Measurements from ENCODE around the gene MICOS13. TPM values are rescaled to one million over a fixed set of nuclear protein-coding genes. Genes with fewer than 3 reads are reported as not detected.

The MICOS13 gene
- total and polyA plus RNA-seq, 2 experiments from 2014 or later, result 15.5 to 54.6 TPM

GRCh38 chr19:5672708-5673459 is 7.4 kb downstream of the MICOS13 start (continued):
- no peak for TF ChIP-seq ZNF462 (CRISPR knock-in tag; IDR thresholded peaks at IDR 0.05)
- TF ChIP-seq EZH2 (IDR thresholded peaks at IDR 0.05; ENCODE audit: low read depth, unreplicated experiment), result no peak
- no peak for TF ChIP-seq STAT1 (IDR thresholded peaks at IDR 0.05; ENCODE audit: unreplicated experiment)

GRCh38 chr19:5671600-5671999 is 8.7 kb downstream of the MICOS13 start:
- Histone ChIP-seq H3K4me1 (ENCODE audit: insufficient read depth) (0 out of 2 replicates have a peak, but pooled peaks cover 3% of the 10 kb centered on the region), H3K4me3 (no peak overlapping the region), H3K79me2 (replicated peaks; ENCODE audit: insufficient read depth) (no peaks in the 10 kb centered on the region), H3K4me2 (no peak overlapping the region), H3K36me3 (ENCODE audit: insufficient read depth) (peaks cover 10% of the 10 kb centered on the region; the same call in 1 of the 2 replicates), H3F3A (replicated peaks; ENCODE audit: low read depth) (0 out of 2 replicates have a peak, but pooled peaks cover 3% of the 10 kb centered on the region), H3K9me2 (ENCODE audit: insufficient read depth) (no peaks in the 10 kb centered on the region), H4K20me1 (replicated peaks; ENCODE audit: insufficient read depth) (peaks cover 3% of the 10 kb centered on the region), H3K27me3 (ENCODE audit: insufficient read depth) (no peaks in the 10 kb centered on the region), H2AFZ (no peak overlapping the region), H3K27ac (ENCODE audit: low read depth) (no peak overlapping the region)
- H3K36me3 Mint-ChIP-seq (ENCODE audit: low read depth), result peaks cover 48% of the 10 kb centered on the region
- TF ChIP-seq REST (IDR thresholded peaks at IDR 0.05; ENCODE audit: unreplicated experiment) (no peak), ZNF114 (CRISPR knock-in tag; IDR thresholded peaks at IDR 0.05) (no peak), POLR2AphosphoS5 (IDR thresholded peaks at IDR 0.05; ENCODE audit: low read depth) (no peak), ETS1 (IDR thresholded peaks at IDR 0.05) (no peak)
- DNase-seq (ENCODE audit: low spot score) (no peak), ATAC-seq (no peak)
- H3K9me3 Mint-ChIP-seq, result no peaks in the 10 kb centered on the region
- H3K4me3 Mint-ChIP-seq, result no peak overlapping the region
- peaks cover 26% of the 10 kb centered on the region for H3K27me3 Mint-ChIP-seq (ENCODE audit: insufficient read depth, low read depth, poor library complexity)
- no peak overlapping the region for H3K27ac Mint-ChIP-seq
- H3K4me1 Mint-ChIP-seq, result peaks cover 13% of the 10 kb centered on the region

Measured in GM23338 (cell line).